ENCODE data around the gene AMZ2.

Gene AMZ2

DNA sequence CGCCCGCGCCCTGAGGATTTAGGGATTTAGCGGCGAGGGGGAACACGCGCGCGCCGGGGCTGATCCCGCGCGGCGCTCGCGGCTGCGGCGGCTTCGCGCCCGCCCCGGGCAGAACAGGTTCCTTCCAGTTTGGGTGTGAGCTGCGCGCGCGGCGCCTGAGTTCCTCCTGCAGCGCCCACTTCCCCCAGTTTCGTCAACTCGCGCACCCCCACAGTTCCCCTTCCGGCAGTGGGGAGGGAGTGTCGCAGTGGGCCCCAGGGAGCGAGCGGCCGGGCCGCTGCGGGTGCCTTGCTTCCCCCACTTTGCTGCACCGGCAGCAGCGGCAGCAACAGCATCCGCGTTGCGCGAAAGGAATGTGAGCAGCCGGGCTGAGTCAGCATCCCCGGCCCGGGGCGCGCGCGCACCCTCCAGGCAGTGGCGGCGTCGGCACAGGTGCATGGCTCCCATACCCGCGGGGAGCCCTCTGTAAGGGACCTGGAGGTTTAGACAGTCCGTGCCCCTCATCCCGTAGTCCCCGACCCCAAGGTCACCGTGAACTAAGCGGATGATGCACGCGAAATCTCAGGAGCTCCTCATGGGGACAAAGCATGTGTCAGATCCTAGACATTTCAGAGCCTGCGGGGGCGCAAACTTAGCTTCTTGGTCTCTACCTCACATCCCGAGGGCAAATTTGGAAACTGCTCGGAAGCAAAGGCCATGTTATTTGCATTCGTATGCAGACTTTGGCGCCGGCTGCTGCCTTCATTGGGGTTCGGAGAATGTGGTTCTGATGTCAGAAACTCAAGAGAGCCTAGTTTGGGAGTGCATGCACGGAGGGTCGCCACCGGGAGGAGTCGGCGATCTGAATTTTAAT, 44.2 kb downstream of the AMZ2 start:
- TF ChIP-seq Cebpa-rat (IDR thresholded peaks at IDR 0.05) = no peak; the same call in 1 of the 2 replicates
- Histone ChIP-seq H4K20me1 (no peaks in the 10 kb centered on the region), H3K27me3 (no peaks in the 10 kb centered on the region), H3K4me2 (peak overlapping the region; percentile 97), H3K9ac (peak overlapping the region; percentile 93), H3K27ac (peak overlapping the region; percentile 97), H3K4me3 (peak overlapping the region; percentile 78), H3K9me3 (no peaks in the 10 kb centered on the region), H3K36me3 (no peaks in the 10 kb centered on the region), H3K4me1 (peaks cover 53% of the 10 kb centered on the region)

DNA sequence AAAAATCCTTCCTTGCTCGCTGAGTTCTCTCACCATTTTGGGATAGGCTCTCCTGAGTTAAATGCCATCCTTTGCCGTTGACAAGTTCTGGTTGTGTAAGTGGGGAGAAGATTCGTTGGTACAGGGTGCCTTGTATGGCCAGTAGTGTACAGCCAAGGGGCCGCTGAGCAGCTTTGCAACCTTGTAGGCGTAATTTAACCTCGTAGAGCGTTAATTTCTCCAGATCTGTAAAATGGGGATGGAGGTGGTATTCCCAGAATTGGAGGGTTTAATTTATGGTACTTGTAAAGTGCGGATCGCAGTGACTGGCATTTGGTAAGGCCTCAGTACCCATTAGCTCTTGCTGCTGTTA, 44.8 kb downstream of the AMZ2 start:
- no peak for TF ChIP-seq Cebpa-rat (IDR thresholded peaks at IDR 0.05)
- Histone ChIP-seq H3K9me3 (no peaks in the 10 kb centered on the region), H3K27me3 (no peaks in the 10 kb centered on the region), H3K4me2 (peak overlapping the region; percentile 97), H3K9ac (peak overlapping the region; percentile 93; the same call in 1 of the 2 replicates), H3K36me3 (no peaks in the 10 kb centered on the region), H3K4me1 (peaks cover 53% of the 10 kb centered on the region), H3K27ac (peak overlapping the region; percentile 97; the same call in 1 of the 2 replicates), H4K20me1 (no peaks in the 10 kb centered on the region), H3K4me3 (peak overlapping the region; percentile 78)

DNA sequence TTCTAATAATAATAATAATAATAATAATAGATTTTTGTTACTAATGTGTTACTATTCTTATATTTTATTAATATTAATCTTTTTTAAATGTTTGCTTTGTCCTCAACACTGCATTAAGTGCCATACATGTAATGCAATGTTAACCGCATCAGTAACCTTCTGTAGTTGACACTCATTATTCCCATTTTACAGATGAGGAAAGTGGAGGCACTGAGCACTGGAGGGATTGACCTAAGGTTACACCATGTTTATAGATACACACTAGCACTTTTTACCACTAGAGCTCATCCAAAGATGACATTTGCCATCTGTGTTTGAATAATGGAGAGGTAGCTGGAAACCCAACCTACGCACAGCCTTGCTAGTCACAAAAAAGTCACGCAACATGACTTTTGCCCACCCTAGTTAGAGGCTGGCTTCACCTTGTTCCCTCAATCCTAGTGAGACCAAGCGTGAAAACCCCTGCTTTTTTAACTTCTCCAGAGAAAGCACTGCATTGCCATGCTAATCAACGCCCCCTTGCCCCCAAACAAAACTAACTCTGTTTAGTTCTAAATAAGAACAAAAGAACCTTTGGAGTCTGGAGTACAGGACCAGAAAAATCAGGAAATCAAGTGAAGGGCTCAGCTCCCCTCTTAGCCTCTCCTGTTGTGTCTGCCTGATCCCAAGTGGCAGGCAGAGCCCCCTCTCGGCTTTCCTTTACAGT, 45.8 kb downstream of the AMZ2 start:
- H3K27ac ChIP-seq = no peak overlapping the region

DNA sequence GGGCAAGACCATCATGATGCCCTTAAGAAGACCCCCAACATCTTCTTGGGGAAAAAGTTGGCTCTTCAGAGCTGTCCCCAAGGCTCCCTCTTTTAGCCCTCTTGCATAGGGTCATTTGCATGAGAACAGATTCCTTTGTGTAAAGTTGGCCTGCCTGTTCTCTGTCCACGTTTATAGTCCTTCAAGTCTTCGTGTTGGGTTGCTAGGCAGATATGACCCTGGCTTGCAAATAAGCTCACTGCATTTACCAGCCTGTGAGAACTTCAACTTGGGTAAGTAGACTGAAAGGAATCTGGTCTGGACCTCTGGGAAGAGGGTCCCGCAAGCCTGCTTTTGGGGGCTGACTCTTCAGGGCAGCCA, 46.3 kb downstream of the AMZ2 start:
- TF ChIP-seq Cebpa-rat (IDR thresholded peaks at IDR 0.05) = no peak
- Histone ChIP-seq H3K27ac (no peak overlapping the region), H3K36me3 (no peaks in the 10 kb centered on the region), H3K4me1 (peaks cover 38% of the 10 kb centered on the region), H3K4me2 (no peak overlapping the region), H3K27me3 (no peaks in the 10 kb centered on the region), H3K4me3 (no peak overlapping the region), H4K20me1 (no peaks in the 10 kb centered on the region), H3K9me3 (no peaks in the 10 kb centered on the region), H3K9ac (no peak overlapping the region)

More for the DNA sequence above, 45.8 kb downstream of the AMZ2 start:
- H3K9me3 ChIP-seq = no peaks in the 10 kb centered on the region
- no peak overlapping the region for H3K4me3 ChIP-seq
- no peaks in the 10 kb centered on the region for H3K27me3 ChIP-seq
- TF ChIP-seq Cebpa-rat (IDR thresholded peaks at IDR 0.05) = no peak
- no peak overlapping the region for H3K4me2 ChIP-seq
- no peak overlapping the region for H3K9ac ChIP-seq
- peaks cover 43% of the 10 kb centered on the region for H3K4me1 ChIP-seq
- H3K36me3 ChIP-seq = no peaks in the 10 kb centered on the region
- no peaks in the 10 kb centered on the region for H4K20me1 ChIP-seq

DNA sequence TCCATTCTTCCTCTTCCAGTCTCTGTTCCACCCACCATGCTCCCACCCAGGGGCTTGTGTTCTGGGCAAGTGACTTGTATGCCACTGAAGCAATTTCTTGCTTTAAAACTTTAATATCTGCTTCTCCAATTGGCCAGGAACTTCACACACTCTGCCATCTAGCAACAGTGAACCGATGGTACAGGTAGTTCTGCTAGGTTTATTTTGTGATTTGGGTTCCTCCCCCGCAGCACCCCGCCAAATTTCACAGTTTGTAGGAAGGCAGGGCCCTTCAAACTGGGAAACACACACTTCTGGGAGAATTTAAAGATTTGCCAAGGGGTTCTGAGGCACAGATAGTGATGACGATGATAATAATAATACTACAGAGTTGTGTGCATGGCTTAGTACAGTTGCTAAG, 46.8 kb downstream of the AMZ2 start:
- peaks cover 34% of the 10 kb centered on the region for H3K4me1 ChIP-seq
- no peaks in the 10 kb centered on the region for H3K36me3 ChIP-seq
- H3K4me2 ChIP-seq = no peak overlapping the region
- no peaks in the 10 kb centered on the region for H4K20me1 ChIP-seq
- H3K9ac ChIP-seq = no peak overlapping the region
- no peak overlapping the region for H3K4me3 ChIP-seq
- TF ChIP-seq Cebpa-rat (IDR thresholded peaks at IDR 0.05) = no peak
- H3K27me3 ChIP-seq = no peaks in the 10 kb centered on the region
- no peak overlapping the region for H3K27ac ChIP-seq
- no peaks in the 10 kb centered on the region for H3K9me3 ChIP-seq

DNA sequence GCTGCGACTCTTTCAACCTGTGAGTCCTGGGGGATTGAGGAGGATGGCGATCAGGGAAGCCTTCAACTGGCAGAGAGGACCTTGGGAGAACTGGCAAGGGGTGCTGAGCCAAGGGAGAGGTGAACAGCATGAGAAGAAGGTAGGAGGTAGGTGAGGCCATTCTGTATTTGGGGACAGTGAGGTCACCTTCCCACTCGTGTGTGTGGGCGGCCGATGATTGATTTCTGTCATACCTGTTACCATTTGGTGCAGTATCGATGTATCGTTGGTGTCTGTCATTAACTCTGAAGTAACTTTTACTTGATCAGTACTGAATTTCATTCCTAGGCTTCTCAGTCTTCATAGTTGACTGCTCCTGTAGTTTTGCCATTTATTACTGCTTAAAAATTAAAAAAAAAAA, 47.2 kb downstream of the AMZ2 start:
- no peaks in the 10 kb centered on the region for H4K20me1 ChIP-seq
- no peak overlapping the region for H3K4me2 ChIP-seq
- TF ChIP-seq Cebpa-rat (IDR thresholded peaks at IDR 0.05) = no peak
- no peaks in the 10 kb centered on the region for H3K36me3 ChIP-seq
- no peak overlapping the region for H3K4me3 ChIP-seq
- no peak overlapping the region for H3K9ac ChIP-seq
- H3K4me1 ChIP-seq = peaks cover 29% of the 10 kb centered on the region
- H3K27ac ChIP-seq = no peak overlapping the region
- H3K27me3 ChIP-seq = no peaks in the 10 kb centered on the region
- H3K9me3 ChIP-seq = no peaks in the 10 kb centered on the region

DNA sequence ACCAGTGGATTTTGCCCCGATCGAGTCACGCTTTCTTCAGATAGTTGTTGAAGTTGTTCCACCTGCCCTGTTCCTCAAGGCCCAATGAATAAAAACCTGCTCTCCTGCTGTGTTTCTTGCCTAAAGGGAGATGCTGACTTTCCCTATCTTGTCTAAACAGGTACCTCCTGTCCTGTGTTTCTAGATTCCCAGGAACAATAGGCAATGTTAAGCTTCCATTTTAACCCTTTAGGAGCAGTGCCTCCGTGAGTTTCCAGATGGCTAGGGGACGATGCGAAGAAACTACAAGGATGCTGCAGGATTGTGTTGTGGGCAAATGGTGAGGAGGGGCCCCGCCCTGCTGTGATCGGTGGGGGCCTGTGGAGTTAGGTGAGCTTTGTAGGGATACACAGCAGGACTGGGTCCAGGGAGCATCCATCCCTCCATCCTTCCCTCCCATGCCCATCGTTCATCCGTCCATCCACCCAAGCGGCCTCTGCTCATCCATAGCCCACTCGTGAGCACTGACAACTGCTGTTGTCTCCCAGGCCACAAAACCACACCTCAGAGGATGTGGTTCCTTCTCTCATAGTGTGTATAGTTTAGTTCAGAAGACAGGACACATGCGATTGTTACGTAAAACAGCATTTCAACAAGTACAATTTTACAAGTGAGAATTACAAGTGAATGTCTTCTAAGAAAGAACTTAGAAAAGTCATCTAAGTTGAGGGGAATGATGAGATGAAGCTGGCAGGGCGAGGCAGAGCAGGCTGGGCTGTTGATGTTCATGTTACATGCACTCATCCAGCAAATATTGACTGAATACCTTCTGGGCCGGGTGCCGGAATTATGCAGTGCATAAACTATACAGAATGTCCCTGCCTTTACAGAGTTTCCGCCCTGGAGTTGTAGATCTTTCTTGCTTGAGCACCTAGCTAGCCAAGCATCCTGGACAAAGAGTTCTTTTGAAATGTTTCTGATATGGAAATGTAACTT, 48.7 kb downstream of the AMZ2 start:
- no peaks in the 10 kb centered on the region for H3K9me3 ChIP-seq
- peaks cover 21% of the 10 kb centered on the region for H3K4me1 ChIP-seq
- H3K4me2 ChIP-seq = peak overlapping the region; percentile 0; the same call in 1 of the 2 replicates
- no peaks in the 10 kb centered on the region for H3K36me3 ChIP-seq
- H3K27ac ChIP-seq = no peak overlapping the region
- H3K27me3 ChIP-seq = no peaks in the 10 kb centered on the region
- no peak for TF ChIP-seq Cebpa-rat (IDR thresholded peaks at IDR 0.05)
- no peak overlapping the region for H3K9ac ChIP-seq
- H4K20me1 ChIP-seq = no peaks in the 10 kb centered on the region
- H3K4me3 ChIP-seq = no peak overlapping the region

DNA sequence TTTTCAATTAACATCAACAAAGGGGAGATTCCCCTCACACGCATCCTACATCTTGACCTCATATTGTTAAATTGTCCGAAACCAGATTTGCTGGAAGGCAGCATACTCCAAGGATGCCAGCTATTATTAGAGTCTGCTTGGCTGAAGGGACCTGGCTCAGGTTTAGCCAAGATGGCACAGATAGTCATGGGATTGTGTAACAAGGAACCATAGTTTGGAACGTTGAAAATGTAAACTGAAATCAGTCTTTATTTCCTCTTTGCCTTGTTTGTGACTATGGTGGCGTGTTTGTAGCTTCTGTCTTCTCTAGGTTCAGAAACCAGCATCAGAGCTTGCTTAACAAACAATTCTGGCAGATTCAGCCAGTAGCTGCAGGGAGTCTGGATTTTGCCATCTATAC, 49.4 kb downstream of the AMZ2 start:
- no peak overlapping the region for H3K9ac ChIP-seq
- no peak overlapping the region for H3K4me3 ChIP-seq
- peak overlapping the region; percentile 0; the same call in 1 of the 2 replicates for H3K4me2 ChIP-seq
- H3K9me3 ChIP-seq = no peaks in the 10 kb centered on the region
- H3K27ac ChIP-seq = no peak overlapping the region
- TF ChIP-seq Cebpa-rat (IDR thresholded peaks at IDR 0.05) = no peak
- H4K20me1 ChIP-seq = no peaks in the 10 kb centered on the region
- no peaks in the 10 kb centered on the region for H3K36me3 ChIP-seq
- peaks cover 24% of the 10 kb centered on the region for H3K4me1 ChIP-seq
- no peaks in the 10 kb centered on the region for H3K27me3 ChIP-seq

DNA sequence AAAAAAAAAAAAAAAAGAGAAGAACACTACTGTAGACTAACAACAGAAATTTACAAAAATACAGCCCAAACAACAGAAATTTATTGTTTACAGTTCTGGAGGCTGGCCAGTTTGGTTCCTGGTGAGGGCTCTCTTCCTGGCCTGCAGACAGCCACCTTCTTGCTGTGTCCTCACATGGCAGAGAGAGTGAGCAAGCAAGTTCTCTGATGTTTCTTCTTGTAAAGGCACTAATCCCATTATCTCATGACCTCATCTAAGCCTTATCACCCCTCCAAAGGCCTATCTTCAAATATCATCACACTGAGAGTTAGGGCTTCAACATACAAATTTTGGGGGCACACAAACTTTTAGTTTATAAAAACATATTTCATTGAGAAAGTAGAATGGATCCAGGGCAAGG, 50.8 kb downstream of the AMZ2 start:
- H3K27me3 ChIP-seq = no peaks in the 10 kb centered on the region
- H3K9me3 ChIP-seq = no peaks in the 10 kb centered on the region
- H3K4me1 ChIP-seq = peaks cover 19% of the 10 kb centered on the region
- H3K4me2 ChIP-seq = no peak overlapping the region
- no peaks in the 10 kb centered on the region for H4K20me1 ChIP-seq
- H3K9ac ChIP-seq = no peak overlapping the region
- no peak overlapping the region for H3K27ac ChIP-seq
- no peak overlapping the region for H3K4me3 ChIP-seq
- H3K36me3 ChIP-seq = no peaks in the 10 kb centered on the region
- no peak for TF ChIP-seq Cebpa-rat (IDR thresholded peaks at IDR 0.05)
